OCI-LY1 (cell line): ENCODE data around the gene GLI3.

Source experiments
- H2AFZ ChIP-seq: fragments of 200-600 bp; sonication (generic), shearing (Covaris generic); 2 replicates; pipeline ENCODE4 v1.6.0; 2014; ENCODE audit warnings: antibody characterized with exemption, mild to moderate bottlenecking, low read length
- H3F3A ChIP-seq: fragments of 200-600 bp; sonication (generic), shearing (Covaris generic); 2 replicates; pipeline ENCODE4 v1.6.0; 2014; ENCODE audit warnings: mild to moderate bottlenecking, antibody characterized with exemption, low read length, moderate library complexity; ENCODE audit not compliant: insufficient read depth
- H3K27ac ChIP-seq: fragments of 200-600 bp; sonication (generic); 2 replicates; pipeline ENCODE4 v1.5.1; 2014; ENCODE audit warnings: low read length, mixed run types, mild to moderate bottlenecking, low read depth; ENCODE audit not compliant: poor library complexity, severe bottlenecking
- H3K27me3 ChIP-seq: fragments of 200-600 bp; sonication (generic); 2 replicates; pipeline ENCODE4 v1.6.0; 2014; ENCODE audit warnings: antibody characterized with exemption, mild to moderate bottlenecking, low read length, moderate library complexity; ENCODE audit not compliant: insufficient read depth
- H3K36me3 ChIP-seq: fragments of 200-600 bp; sonication (generic); 2 replicates; pipeline ENCODE4 v1.6.1; 2014; ENCODE audit warnings: mild to moderate bottlenecking, antibody characterized with exemption, low read length, moderate library complexity, mixed read lengths; ENCODE audit not compliant: insufficient read depth
- H3K4me1 ChIP-seq: fragments of 200-600 bp; sonication (generic); 2 replicates; pipeline ENCODE4 v1.5.1; 2014; ENCODE audit warnings: mild to moderate bottlenecking, low read length, moderate library complexity; ENCODE audit not compliant: insufficient read depth, severe bottlenecking
- H3K4me2 ChIP-seq: fragments of 200-600 bp; sonication (generic), shearing (Covaris generic); 2 replicates; pipeline ENCODE4 v1.6.1; 2014; ENCODE audit warnings: low read length
- H3K4me3 ChIP-seq: fragments of 200-600 bp; sonication (generic); 2 replicates; pipeline ENCODE4 v1.5.1; 2014; ENCODE audit warnings: low read length, low read depth, mild to moderate bottlenecking, mixed read lengths; ENCODE audit not compliant: poor library complexity, severe bottlenecking
- H3K79me2 ChIP-seq: fragments of 200-600 bp; shearing (Covaris generic); 2 replicates; pipeline ENCODE4 v1.6.1; 2016; ENCODE audit warnings: mixed run types, low read length, mixed read lengths; ENCODE audit not compliant: insufficient read depth
- H3K9ac ChIP-seq: fragments of 200-600 bp; sonication (generic), shearing (Covaris generic); 2 replicates; pipeline ENCODE4 v1.6.1; 2014; ENCODE audit warnings: mild to moderate bottlenecking, low read length, mixed read lengths
- H3K9me2 ChIP-seq: fragments of 200-600 bp; sonication (generic), shearing (Covaris generic); 2 replicates; pipeline ENCODE4 v1.6.1; 2014; ENCODE audit warnings: low read depth, mild to moderate bottlenecking, low read length, mixed read lengths
- H3K9me3 ChIP-seq: fragments of 200-600 bp; shearing (Covaris generic); 2 replicates; pipeline ENCODE4 v1.6.1; 2014; ENCODE audit warnings: low read length, mixed read lengths
- H4K20me1 ChIP-seq: fragments of 200-600 bp; sonication (generic), shearing (Covaris generic); 2 replicates; pipeline ENCODE4 v1.6.0; 2016; ENCODE audit warnings: mild to moderate bottlenecking, low read length; ENCODE audit not compliant: insufficient read depth
- CTCF ChIP-seq: fragments of 200-600 bp; sonication (generic), shearing (Covaris generic); IDR thresholded peaks from 2 replicates; pipeline ENCODE4 v1.5.1; 2017; ENCODE audit warnings: mild to moderate bottlenecking, antibody characterized with exemption, low read length, moderate library complexity, mixed read lengths
- EZH2 ChIP-seq: fragments of 200-600 bp; sonication (generic), shearing (Covaris generic); IDR thresholded peaks from 2 replicates; pipeline ENCODE4 v1.8.0; 2017; ENCODE audit warnings: borderline replicate concordance, mixed run types, mild to moderate bottlenecking, antibody characterized with exemption, low read length, moderate library complexity, mixed read lengths

The GLI3 gene

GRCh38 chr7:42017349-42017986, 219.5 kb downstream of the GLI3 start:
- no peak overlapping the region for H3K27ac ChIP-seq
- H3K9me2 ChIP-seq: no peaks in the 10 kb centered on the region
- H2AFZ ChIP-seq: no peak overlapping the region
- no peak overlapping the region for H3K4me2 ChIP-seq
- no peaks in the 10 kb centered on the region for H3K4me1 ChIP-seq
- 0 out of 2 replicates have a peak, but pooled peaks cover 4% of the 10 kb centered on the region for H3K27me3 ChIP-seq
- no peak overlapping the region for H3K9ac ChIP-seq
- no peak overlapping the region for H3K4me3 ChIP-seq
- H4K20me1 ChIP-seq: no peaks in the 10 kb centered on the region
- 0 out of 2 replicates have a peak, but pooled peaks cover 2% of the 10 kb centered on the region for H3K9me3 ChIP-seq
- no peaks in the 10 kb centered on the region for H3K79me2 ChIP-seq
- H3F3A ChIP-seq: no peaks in the 10 kb centered on the region
- TF ChIP-seq CTCF: no peak
- no peak for TF ChIP-seq EZH2
- H3K36me3 ChIP-seq: no peaks in the 10 kb centered on the region

- no peaks in the 10 kb centered on the region for H4K20me1 ChIP-seq
- no peak overlapping the region for H2AFZ ChIP-seq
- no peak overlapping the region for H3K27ac ChIP-seq
- H3K36me3 ChIP-seq: no peaks in the 10 kb centered on the region
- TF ChIP-seq CTCF (no peak), EZH2 (no peak)
- H3K27me3 ChIP-seq: 0 out of 2 replicates have a peak, but pooled peaks cover 4% of the 10 kb centered on the region
- no peaks in the 10 kb centered on the region for H3K79me2 ChIP-seq
- no peak overlapping the region for H3K9ac ChIP-seq
- H3K9me2 ChIP-seq: no peaks in the 10 kb centered on the region
- H3K4me3 ChIP-seq: no peak overlapping the region
- H3K9me3 ChIP-seq: 0 out of 2 replicates have a peak, but pooled peaks cover 2% of the 10 kb centered on the region
- H3F3A ChIP-seq: no peaks in the 10 kb centered on the region
- no peaks in the 10 kb centered on the region for H3K4me1 ChIP-seq
- no peak overlapping the region for H3K4me2 ChIP-seq
These were observed 220.5 kb downstream of the GLI3 start for GRCh38 chr7:42016517-42016916.

- H3K27ac ChIP-seq: no peak overlapping the region
- no peaks in the 10 kb centered on the region for H3K9me2 ChIP-seq
- no peaks in the 10 kb centered on the region for H3K4me1 ChIP-seq
- TF ChIP-seq CTCF (peak; percentile 98), EZH2 (no peak)
- H3K9me3 ChIP-seq: 0 out of 2 replicates have a peak, but pooled peaks cover 2% of the 10 kb centered on the region
- H3K27me3 ChIP-seq: 0 out of 2 replicates have a peak, but pooled peaks cover 4% of the 10 kb centered on the region
- no peaks in the 10 kb centered on the region for H4K20me1 ChIP-seq
- H3K9ac ChIP-seq: no peak overlapping the region
- no peaks in the 10 kb centered on the region for H3K79me2 ChIP-seq
- H3F3A ChIP-seq: no peaks in the 10 kb centered on the region
- H2AFZ ChIP-seq: no peak overlapping the region
- no peaks in the 10 kb centered on the region for H3K36me3 ChIP-seq
- H3K4me2 ChIP-seq: no peak overlapping the region
- no peak overlapping the region for H3K4me3 ChIP-seq
These were observed 222.1 kb downstream of the GLI3 start for GRCh38 chr7:42014625-42015618.
